Kidney epithelial cell (primary cell): Measurements from ENCODE around the gene YARS1. TPM values are rescaled to one million over a fixed set of nuclear protein-coding genes. Genes with fewer than 3 reads are reported as not detected.

Experiments
- DNase-seq: peaks from one replicate; pipeline ENCODE4 v3.0.0-alpha.2; 2010; ENCODE audit warnings: low read depth
- H3K27me3 ChIP-seq: 2 replicates; pipeline ENCODE4 v1.6.0; 2011; ENCODE audit warnings: low read length; ENCODE audit not compliant: control insufficient read depth, insufficient read depth
- H3K36me3 ChIP-seq: 2 replicates; pipeline ENCODE4 v1.5.1; 2011; ENCODE audit warnings: low read length; ENCODE audit not compliant: control insufficient read depth, insufficient read depth
- H3K4me3 ChIP-seq: 2 replicates; pipeline ENCODE4 v1.5.1; 2011; ENCODE audit warnings: low read depth, mild to moderate bottlenecking, control low read depth, low read length
- total RNA-seq: library from RNA; depleted of rRNA; stranded (reverse); fragments of >200 nt; gene quantifications from 2 replicates; pipeline ENCODE4 v1.2.3, GENCODE V29; 2015
- TF ChIP-seq, protein P1 (sequence below): IDR thresholded peaks from 2 replicates; pipeline ENCODE4 v1.5.1; 2011; ENCODE audit warnings: mild to moderate bottlenecking, moderate library complexity, low read length, control low read depth, inconsistent platforms; ENCODE audit not compliant: insufficient read depth, poor library complexity, severe bottlenecking

The YARS1 gene
- total RNA-seq: 167 and 175 TPM in 2 replicates

DNA sequence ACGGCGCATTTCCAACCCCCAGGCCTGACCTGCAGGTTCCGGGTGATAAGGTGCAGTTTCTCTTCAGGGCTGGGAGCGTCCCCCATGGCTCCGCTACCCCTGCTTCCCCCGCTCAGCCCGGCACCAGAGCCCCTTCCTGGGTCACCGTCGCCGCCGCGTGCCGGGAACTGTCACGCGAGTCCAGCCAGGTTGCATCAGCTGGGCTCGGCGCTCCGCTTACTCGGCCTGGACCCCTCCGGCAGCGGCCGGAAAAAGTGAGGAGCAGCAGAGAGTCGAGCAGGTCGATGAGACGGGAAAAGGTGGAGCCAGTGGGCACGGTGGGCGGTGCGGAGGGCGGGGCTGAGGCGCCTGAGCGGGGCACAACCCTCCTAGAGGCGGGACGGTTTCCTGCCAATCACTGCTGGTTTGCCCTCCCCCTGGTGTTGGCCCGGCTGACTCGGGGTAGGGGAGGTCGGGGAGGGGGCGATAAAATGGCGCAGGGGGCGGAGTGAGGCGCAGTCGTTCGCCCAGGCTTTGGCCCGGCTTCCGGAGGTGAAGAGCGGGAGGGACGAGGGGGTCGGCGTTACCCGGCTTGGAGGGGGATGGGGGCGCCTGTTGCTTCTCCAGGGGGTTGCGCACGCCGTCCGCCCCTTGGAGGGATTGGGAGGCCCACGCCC lies at the start of gene YARS1, which contains the start of gene S100PBP:
YARS1 (minus strand) TSS at position 200 of the 656 bp plus-strand sequence; CDS start at position 86, 114 bp downstream.
S100PBP (plus strand) TSS at position 495 of the 656 bp plus-strand sequence. CDS start 8,447 bp downstream, outside the sequence.
- H3K27me3 ChIP-seq: no peaks in the 10 kb centered on the region
- no peaks in the 10 kb centered on the region for H3K36me3 ChIP-seq
- peak; percentile 69 for DNase-seq
- TF ChIP-seq, protein P1, sequence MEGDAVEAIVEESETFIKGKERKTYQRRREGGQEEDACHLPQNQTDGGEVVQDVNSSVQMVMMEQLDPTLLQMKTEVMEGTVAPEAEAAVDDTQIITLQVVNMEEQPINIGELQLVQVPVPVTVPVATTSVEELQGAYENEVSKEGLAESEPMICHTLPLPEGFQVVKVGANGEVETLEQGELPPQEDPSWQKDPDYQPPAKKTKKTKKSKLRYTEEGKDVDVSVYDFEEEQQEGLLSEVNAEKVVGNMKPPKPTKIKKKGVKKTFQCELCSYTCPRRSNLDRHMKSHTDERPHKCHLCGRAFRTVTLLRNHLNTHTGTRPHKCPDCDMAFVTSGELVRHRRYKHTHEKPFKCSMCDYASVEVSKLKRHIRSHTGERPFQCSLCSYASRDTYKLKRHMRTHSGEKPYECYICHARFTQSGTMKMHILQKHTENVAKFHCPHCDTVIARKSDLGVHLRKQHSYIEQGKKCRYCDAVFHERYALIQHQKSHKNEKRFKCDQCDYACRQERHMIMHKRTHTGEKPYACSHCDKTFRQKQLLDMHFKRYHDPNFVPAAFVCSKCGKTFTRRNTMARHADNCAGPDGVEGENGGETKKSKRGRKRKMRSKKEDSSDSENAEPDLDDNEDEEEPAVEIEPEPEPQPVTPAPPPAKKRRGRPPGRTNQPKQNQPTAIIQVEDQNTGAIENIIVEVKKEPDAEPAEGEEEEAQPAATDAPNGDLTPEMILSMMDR: no peak
- peak within 1 kb of the TSS; percentile 84 for H3K4me3 ChIP-seq

GRCh38 chr1:32865639-32866405 lies 48.7 kb upstream of the YARS1 start:
- TF ChIP-seq, protein P1: no peak
- Histone ChIP-seq H3K4me3 (no peak overlapping the region), H3K36me3 (no peaks in the 10 kb centered on the region), H3K27me3 (peaks cover 9% of the 10 kb centered on the region)
- DNase-seq: no peak

DNA sequence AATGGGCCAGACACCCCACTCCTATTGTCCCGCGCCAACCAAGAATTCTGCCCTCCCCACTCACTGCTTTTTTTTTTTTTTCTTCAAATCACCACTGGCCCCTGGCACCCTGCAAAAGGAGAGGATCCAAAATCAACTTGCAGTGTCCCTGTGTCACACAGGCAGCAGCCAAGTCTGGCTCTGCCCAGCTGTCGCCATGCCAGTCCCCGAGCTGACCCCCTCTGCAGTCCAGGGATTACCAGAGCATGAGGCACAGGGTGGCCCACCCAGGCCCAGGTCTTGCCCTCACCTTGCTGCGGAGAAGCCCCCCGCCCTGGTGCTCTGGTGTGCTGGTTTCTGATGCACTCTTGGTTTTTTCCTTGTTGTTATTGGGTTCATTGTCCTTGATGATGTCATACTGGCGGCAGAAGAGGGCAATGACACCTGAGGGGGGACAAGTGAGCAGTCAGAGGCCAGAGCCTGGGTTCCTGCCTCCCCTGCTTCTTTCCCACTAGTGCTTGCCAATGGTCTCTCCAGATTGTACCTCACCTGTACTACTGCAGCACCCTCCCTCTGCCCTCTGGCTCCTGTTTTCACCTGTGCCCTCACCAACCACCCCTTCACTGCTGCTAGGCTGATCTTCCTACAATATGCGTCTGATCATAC lies 47.3 kb upstream of the YARS1 start:
- no peak for DNase-seq
- TF ChIP-seq, protein P1: no peak
- Histone ChIP-seq H3K4me3 (no peak overlapping the region), H3K27me3 (no peaks in the 10 kb centered on the region), H3K36me3 (no peaks in the 10 kb centered on the region)

- H3K4me3 ChIP-seq: no peak overlapping the region
- TF ChIP-seq, protein P1: no peak
- H3K36me3 ChIP-seq: no peaks in the 10 kb centered on the region
- no peak for DNase-seq
- no peaks in the 10 kb centered on the region for H3K27me3 ChIP-seq
These were observed 46.7 kb upstream of the YARS1 start for GRCh38 chr1:32863881-32864245.

DNA sequence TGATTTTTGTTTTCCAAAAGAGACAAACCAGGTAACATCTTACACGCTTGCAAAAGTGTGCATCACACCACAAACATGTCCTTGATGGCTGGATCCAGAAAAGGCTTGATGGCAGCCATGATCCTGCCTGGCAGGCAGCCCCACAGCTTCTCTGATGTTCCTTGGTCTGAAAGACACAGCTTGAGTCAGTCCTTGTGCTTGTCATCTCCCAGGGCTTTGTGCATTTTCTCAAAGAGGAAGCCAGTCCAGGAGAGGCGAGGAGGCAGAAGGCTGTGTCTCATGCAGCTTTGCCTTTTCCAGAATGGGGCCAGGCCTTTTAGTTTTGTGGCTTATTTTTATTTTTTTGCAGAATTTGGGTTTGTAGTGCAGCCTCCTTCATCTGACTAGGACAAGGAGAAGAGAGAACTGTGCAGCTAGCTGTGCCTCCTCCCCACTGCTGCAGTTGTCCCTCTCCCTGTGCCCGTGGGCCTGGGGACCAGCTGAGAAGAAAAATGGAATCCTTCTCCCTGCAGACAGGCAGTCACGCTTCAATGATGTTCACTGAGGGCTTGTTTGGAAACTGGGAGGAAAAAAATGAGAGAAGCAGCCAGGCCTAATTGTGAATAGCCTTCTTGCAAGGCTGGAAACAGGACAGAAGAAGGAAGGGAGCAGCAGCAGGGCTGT lies 46.2 kb upstream of the YARS1 start:
- DNase-seq: no peak
- H3K27me3 ChIP-seq: no peaks in the 10 kb centered on the region
- H3K4me3 ChIP-seq: no peak overlapping the region
- no peaks in the 10 kb centered on the region for H3K36me3 ChIP-seq
- TF ChIP-seq, protein P1: no peak
